Fibroblast of skin of left biceps (primary cell): ENCODE data around the gene IVNS1ABP.

ENCODE experiments used
- DNase-seq, 2 experiments: peaks; one replicate each; pipeline ENCODE4 v3.0.0-alpha.2; 2013; ENCODE audit warnings: low read depth in 2 of 2

IVNS1ABP gene

DNA sequence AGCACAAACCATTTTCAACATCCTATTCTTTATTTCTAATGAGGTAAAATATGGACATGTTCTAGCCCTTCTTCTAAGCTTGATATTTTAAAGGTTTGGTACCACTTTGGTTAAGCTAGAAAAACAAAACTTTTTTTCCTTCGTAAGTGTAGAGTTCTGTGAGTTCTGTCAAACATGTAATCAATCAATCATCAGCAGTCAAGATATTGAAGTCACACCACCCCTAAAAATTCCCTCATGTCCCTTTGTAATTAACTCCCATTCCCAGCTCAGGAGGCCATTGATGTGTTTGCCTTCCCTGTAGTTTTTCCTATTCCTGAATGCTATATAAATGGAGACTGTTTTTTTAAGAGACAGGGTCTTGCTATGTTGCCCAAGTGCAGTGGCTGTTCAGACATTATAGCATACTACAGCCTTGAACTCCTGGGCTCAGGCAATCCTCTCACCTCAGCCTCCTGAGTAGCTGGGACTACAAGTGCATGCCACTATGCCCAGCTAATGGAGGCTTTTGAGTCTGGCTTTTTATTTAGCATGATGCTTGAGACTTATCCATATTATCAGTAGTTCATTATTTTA is 23.0 kb downstream of the IVNS1ABP start:
- DNase-seq, result no peak

GRCh38 chr1:185292237-185292636 is 24.8 kb downstream of the IVNS1ABP start:
- DNase-seq, result no peak

- no peak for DNase-seq
Measured at GRCh38 chr1:185291652-185292051, 25.4 kb downstream of the IVNS1ABP start.

GRCh38 chr1:185291159-185291558 is 25.9 kb downstream of the IVNS1ABP start:
- no peak for DNase-seq

DNA sequence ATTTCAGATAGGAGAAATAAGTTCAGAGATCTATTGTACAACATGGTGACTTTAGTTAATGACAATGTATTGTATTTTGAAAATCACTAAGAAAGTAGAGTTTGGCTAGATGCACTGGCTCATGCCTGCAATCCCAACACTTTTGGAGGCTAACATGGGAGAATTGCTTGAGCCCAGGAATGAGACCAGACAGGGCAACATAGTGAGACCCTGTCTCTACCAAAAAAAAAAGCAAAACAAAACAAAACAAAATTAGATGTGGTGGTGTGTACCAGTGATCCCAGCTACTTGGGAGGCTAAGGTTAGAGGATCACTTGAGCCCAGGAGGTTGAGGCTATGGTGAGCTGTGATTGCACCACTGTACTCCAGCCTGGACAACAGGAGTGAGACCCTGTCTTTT is 27.2 kb downstream of the IVNS1ABP start:
- no peak for DNase-seq

GRCh38 chr1:185288435-185288834 is 28.6 kb downstream of the IVNS1ABP start:
- DNase-seq, result no peak

- no peak for DNase-seq
Measured at GRCh38 chr1:185287451-185287850, 29.6 kb downstream of the IVNS1ABP start.

DNA sequence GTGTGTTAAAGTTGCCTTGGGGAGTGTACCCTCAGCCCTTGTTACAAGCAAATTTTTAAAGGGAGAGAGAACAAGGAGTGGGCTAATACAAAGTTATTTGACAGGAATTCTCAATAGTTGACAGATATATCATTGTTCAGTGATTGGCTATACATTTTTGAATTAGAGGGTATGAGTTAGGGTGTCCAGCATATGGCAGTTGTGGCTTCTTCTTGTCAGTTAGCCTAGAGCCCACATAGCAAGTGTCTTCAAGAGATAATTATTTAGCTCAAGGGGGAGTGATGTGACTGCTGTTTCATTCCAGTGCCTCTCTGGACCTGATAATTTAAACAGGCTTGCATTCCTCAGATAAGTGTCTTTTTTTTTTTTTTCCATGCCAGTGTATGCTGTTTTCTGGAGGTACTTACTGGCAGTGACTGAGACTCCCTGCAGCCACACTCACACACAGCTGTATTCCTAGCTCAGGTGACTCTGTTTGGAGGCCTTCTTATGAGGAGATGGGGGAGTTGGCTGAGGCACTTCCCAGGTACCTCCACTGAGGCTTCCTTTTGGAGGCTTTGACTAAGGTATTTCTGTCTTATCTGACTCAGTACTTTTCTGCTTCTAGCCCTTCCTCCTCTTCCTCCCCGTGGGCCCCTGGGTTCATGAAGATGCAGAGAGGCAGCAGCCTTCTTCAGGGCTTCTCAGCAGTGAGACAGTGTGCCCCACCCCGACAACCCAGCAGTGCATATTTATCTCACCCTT is 32.3 kb downstream of the IVNS1ABP start:
- no peak for DNase-seq

GRCh38 chr1:185284116-185284515 is 32.9 kb downstream of the IVNS1ABP start:
- DNase-seq, result no peak

DNA sequence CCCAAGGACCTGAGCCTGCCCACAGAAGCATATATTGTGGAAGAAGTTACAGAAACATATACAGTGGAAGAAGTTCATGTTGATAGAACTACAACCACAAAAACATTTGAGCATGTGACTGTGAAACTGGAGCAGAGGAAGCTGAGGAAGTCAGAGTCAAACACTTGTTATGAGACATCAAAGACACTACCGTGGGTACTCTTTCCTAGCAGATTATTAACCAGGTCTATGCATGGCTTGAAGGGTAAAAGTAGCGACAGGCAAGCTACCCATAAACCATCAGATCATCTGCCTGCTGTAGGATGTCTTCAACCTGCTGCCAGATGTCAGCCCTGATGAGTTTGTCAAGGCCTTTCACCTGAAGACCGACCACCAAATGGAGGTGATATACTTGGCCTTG is 35.8 kb downstream of the IVNS1ABP start:
- no peak for DNase-seq

- DNase-seq, result no peak
Measured at GRCh38 chr1:185280589-185280988, 36.5 kb downstream of the IVNS1ABP start.

DNA sequence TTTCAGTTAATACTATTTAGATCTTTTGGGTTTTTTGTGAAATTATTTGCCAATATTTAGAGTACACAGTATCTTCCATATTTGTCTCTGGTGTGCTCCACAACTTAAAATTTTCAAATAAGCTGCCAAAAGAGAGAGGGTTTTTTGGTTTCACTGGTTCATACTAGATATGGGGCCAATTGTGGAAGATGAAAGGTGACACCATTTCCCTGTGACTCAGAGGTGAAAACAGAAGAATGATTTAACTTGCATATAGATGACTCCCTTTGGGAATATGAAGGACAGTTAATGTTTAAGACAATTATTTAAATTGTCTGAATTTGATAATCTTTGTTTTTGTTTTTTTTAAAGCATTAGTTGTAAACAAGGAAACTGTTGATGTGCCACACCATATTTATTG is 37.5 kb downstream of the IVNS1ABP start:
- peak in 1 of 2 experiments; percentile 5 for DNase-seq

DNA sequence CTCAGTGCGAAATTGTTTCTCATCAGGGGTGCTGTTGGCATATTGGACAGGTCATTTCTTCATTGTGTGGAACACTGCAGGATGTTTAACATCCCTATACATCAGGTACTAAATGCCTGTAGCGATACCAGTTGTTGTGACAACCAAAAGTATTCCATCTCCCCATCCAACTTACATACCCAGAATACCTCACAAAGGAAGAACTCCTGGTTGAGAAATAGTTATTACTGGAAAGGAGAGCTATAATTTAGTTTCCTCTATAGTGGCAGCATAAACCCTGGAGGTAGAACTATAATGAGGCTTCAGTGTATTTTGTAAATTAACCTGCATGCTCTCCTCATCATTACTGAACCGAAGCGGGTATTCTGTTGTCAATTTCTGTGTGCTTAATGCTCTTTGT is 45.1 kb downstream of the IVNS1ABP start:
- no peak for DNase-seq

- no peak for DNase-seq
Measured at GRCh38 chr1:185268352-185268751, 48.7 kb downstream of the IVNS1ABP start.

GRCh38 chr1:185267701-185268100 is 49.3 kb downstream of the IVNS1ABP start:
- DNase-seq, result no peak

- no peak for DNase-seq
Measured at GRCh38 chr1:185267301-185267700, 49.7 kb downstream of the IVNS1ABP start.

GRCh38 chr1:185265314-185265713 is 51.7 kb downstream of the IVNS1ABP start:
- no peak for DNase-seq

DNA sequence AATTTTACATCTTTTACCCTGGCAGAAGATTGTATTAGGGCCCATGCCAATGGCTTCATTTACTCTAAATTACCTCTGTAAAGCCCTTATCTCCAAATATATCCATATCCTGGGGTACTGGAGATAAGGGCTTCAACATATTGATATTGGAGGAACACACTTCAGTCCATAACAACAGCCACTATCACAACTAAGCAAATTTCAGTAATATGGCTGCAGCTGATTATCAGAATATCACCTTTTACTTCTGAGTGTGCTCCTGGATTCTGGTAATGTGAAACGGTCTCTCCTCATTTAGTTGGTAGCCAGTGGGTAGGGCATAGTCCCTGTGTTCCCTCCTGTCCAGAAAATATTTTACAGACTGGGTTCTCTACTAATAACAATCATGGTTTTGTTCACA is 53.3 kb downstream of the IVNS1ABP start:
- DNase-seq, result no peak

DNA sequence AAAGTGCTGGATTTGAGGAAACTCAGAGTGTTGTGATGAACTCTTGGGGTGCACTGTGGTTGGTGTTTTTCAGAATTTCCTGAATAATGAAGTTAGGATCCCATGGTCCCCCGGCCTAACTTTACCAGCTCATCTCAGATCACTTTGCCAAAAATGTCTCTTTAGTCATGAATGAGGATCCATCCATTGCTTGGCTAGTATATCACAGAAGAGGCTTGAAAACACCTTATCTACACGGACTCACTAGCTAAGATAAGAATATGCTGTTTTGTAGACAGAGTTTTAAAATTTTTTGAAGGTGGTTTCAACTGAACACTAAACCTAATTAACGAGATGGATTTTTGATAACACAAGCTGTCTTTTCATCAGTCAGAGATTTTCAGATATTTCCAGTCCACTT is 53.8 kb downstream of the IVNS1ABP start:
- DNase-seq, result no peak

GRCh38 chr1:185262151-185262550 is 54.9 kb downstream of the IVNS1ABP start:
- no peak for DNase-seq

DNA sequence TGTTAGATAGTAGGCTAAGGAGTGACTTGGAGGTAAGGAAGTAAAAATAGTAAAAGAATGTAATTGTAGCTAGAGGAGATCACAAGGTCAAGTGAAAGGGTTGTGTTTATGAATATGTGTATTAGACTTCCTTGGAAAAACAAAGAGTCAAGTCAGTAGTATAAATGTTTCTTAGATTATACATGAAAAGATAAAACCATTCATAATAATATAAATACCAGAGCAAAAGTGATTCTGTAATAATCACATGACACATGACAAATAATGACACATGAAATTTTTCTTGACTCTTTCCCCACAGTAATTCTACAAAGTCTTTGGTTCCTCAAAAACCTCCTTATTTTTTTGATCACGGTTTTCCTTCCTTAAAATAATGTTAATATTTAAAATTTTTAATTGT is 56.4 kb downstream of the IVNS1ABP start:
- DNase-seq, result no peak

GRCh38 chr1:185258676-185259075 is 58.4 kb downstream of the IVNS1ABP start:
- no peak for DNase-seq

GRCh38 chr1:185257950-185258208 is 59.2 kb downstream of the IVNS1ABP start:
- no peak for DNase-seq
